Measurements from ENCODE around the gene ADAMTS17. TPM values are rescaled to one million over a fixed set of nuclear protein-coding genes. Genes with fewer than 3 reads are reported as not detected.

ADAMTS17 gene
- total RNA-seq, 1 donor from 2014 or later, result under 0.01 TPM

GRCh38 chr15:100309109-100310040 is 32.4 kb downstream of the ADAMTS17 start:
- DNase-seq (ENCODE audit: low read depth in 2 of 2), result no peak

- DNase-seq (ENCODE audit: low read depth in 2 of 2), result no peak
These were observed 33.2 kb downstream of the ADAMTS17 start for GRCh38 chr15:100308608-100309007.

DNA sequence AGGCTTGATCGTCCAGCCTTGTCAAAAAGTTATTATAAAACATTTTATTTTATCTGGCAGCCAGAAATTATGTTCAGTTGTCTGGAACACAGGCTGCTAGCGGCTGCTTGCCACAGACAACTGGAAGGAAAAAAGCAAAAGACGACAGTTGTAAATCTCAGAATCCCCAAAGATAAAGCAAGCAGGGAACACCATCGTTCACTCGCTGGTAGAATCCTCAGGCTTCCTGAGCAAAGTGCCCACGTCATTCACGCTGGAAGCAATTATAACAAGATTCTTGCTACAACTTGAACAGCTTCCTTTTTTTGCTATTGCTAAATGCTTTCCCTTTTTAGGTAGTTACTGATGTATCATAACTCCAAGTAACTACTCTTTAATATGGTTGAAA is 33.6 kb downstream of the ADAMTS17 start:
- no peak for DNase-seq (ENCODE audit: low read depth in 2 of 2)

DNA sequence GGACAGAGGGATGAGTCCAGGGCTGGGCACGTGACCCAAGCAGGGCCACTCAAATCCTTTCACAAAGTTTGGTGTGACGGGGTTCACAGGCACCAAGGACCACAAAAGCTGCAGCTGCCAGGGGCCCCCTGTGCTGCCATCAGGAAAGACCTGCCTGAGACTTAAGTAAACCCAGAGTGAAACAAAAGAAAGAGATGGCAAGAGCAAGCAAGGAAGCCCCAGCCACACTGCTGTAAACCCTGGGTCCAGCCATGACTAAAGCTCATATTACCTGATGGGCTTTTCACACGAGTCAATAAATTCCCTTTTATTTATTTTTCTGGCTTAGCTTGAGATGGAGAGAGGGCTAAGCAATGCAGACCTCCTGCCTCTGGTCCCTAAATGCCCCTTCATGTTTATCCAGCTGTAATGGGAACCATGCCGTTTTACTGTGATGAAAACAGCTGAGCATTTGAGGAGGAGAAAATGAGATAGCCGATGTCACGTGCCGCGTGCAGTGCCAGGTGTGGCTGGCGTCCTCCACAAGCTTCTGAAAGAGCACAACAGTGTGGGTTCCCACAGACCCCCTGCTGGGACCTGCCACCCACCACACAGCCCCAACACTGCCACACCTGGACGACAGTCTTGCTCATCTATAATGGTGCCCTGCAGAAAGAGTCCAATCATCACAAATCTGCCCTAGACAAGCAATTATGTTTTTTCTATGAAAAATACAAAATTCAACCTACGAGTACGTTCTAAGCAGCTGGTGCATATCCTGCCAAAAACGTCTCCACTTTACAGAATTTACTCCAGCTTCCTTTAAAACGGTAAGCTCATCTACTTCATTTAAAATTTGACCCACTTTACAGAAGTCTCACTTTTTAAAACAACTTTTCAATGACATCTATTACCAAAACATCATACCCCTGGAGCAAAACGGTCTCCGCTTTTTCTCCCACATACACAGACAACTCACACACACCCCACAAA is 34.2 kb downstream of the ADAMTS17 start:
- DNase-seq (ENCODE audit: low read depth in 2 of 2), result no peak

DNA sequence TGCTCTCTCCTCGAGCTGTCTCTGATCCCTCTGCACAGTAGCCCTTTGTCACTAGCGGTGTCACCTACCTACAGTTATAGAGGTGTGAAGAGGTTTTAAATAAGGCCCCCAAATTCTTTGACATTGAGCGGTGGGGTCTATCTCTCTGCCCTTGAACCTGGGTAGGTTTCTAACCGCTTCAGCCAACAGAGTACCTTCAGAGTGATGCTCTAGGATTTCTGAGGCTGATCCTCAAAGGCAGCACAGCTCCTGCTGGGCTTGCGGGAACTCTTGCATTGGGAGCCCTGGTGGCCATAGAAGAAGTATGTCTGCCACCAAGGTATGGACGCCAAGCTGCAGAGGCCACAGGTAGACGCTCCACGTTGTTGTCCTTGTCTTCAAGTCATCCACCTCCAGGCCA is 35.7 kb downstream of the ADAMTS17 start:
- no peak for DNase-seq (ENCODE audit: low read depth in 2 of 2)

DNA sequence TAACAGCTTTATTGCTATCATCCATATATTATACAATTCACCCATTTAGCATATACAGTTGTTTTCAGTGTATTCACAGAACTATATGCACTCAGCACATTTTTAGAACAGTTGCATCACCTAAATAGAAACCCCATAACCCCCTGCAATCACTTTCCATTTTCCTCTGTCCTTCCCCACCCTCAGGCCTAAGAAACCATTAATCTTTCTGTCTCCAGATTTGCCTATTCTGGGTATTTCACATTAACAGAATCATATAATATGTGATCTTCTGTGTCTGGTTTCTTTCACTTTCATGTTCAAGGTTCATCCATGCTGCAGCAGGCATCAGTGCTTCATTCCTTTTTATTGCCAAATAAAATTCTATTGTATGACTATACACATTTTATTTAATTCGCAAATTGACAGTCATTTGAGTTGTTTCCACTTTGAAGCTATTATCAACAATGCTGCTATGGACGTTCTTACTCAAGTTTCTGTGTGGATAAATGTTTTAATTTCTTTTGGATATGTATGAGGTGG is 39.8 kb downstream of the ADAMTS17 start:
- no peak for DNase-seq (ENCODE audit: low read depth in 2 of 2)

- DNase-seq (ENCODE audit: low read depth in 2 of 2), result no peak
These were observed 43.5 kb downstream of the ADAMTS17 start for GRCh38 chr15:100298257-100298656.

GRCh38 chr15:100297812-100298211 is 44.0 kb downstream of the ADAMTS17 start:
- DNase-seq (ENCODE audit: low read depth in 2 of 2), result no peak

DNA sequence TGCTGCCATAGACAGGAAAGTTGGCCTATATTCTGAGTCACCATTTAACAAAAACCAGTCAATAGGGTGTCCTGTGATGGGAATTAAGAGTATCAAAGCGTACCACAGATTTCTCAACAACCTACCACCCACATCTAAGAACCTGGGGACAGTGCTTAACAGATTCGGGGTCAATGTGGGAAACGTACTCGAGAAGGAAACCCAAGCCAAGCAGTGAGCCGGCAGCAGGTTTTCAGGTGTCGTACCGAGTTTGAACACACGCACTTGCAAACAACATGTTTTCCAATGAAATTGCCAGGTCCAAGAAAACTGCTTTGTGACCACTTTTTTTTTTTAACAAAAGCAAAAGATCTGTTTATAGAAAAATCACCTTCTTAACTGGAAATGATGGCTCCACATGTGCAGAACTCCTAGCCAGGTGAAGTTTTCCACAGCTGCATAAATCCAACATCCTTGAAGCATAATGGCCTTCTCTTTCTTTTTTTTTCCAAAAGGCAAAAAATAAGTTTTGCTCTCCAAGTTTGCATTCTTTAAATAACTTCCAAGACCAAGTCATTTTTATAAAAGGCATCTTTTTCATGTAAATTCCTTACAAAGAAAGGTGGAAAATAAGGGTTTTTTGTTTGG is 45.7 kb downstream of the ADAMTS17 start:
- DNase-seq (ENCODE audit: low read depth in 2 of 2), result no peak

DNA sequence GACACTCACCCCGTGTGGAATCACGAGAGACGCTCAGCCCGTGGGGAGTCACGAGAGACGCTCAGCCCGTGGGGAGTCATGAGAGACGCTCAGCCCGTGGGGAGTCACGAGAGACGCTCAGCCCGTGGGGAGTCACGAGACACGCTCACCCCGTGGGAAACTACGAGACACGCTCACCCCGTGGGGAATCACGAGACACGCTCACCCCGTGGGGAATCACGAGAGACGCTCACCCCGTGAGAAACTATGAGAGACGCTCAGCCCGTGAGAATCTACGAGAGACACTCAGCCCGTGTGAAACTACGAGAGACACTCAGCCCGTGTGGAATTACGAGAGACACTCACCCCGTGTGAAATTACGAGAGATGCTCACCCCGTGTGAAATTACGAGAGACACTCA is 49.8 kb downstream of the ADAMTS17 start:
- no peak for DNase-seq (ENCODE audit: low read depth in 2 of 2)

DNA sequence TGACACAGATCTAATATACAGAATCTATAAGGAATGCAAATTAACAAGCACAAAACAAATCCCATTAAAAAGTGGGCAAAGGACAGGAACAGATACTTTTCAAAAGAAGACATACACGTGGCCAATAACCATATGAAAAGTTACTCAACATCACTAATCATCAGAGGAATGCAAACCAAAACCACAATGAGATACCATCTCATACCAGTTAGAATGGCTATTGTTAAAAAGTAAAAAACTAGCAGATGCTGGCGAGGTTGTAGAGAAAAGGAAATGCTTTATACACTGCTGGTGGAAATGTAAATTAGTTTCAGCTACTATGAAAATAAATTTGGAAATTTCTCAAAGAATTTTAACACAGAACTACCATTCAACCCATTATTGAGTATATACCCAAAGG is 50.7 kb downstream of the ADAMTS17 start:
- DNase-seq (ENCODE audit: low read depth in 2 of 2), result no peak

- DNase-seq (ENCODE audit: low read depth in 2 of 2), result no peak
These were observed 56.0 kb downstream of the ADAMTS17 start for GRCh38 chr15:100285641-100286295.

- DNase-seq (ENCODE audit: low read depth in 2 of 2), result no peak
These were observed 57.1 kb downstream of the ADAMTS17 start for GRCh38 chr15:100284701-100285100.

- DNase-seq (ENCODE audit: low read depth in 2 of 2), result no peak
These were observed 57.6 kb downstream of the ADAMTS17 start for GRCh38 chr15:100284191-100284590.

DNA sequence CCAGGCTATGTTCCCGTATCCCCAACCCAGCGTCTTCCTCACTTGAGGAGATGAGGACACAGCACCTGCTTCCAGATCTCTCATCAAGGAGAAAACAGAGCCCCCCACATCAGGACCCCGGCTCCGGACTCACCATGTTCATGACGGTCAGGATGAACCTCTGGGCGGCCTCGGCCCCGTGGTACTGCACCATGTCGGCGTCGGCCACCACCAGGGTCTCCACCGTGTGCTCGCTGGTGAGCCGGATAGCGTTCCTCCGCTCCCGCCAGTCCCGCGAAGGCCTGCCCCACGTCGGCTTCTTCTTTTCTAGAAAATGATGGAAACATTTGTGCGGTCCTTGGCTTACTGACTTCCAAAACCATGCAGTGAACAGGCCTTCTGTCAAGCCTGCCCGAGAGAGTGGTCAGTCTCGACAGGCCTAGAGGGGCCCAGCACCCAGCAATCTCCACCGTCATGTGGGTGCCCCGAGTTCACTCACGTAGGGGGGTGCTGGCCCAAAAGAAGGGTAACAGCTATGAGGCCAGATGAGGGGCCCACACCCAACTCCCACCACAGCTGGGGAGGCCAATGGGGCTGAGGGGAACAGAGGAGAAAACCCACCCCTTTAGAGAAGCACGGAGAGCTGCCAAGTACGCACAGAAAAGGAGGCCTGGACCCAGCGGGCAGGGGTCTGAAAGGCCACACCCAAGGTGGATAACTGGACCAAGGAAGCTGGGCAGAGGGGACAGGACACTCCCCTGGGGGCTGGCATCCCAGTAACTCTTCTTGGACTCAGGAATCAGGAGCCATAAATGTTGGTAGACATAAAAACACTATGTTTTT is 60.5 kb downstream of the ADAMTS17 start:
- DNase-seq (ENCODE audit: low read depth in 2 of 2), result no peak

DNA sequence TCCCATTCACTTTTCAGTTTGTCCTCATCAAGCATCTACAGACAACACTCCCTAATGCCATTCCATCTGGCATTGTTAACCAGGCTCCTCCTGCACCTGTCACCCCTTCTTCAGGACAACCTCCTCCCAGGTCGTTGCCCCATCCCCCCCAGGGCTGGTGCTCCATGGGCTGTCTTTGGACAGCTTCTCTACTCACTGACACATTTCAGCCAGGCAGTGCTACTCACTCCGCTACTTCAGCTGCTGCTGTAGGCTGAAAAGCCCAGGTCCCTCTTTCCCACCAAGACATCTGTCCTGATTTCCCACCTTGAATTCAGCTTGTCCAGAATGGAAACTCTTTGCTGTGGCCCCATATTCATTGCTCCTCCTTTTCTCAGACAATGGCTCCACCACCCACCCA is 61.9 kb downstream of the ADAMTS17 start:
- DNase-seq (ENCODE audit: low read depth in 2 of 2), result no peak

DNA sequence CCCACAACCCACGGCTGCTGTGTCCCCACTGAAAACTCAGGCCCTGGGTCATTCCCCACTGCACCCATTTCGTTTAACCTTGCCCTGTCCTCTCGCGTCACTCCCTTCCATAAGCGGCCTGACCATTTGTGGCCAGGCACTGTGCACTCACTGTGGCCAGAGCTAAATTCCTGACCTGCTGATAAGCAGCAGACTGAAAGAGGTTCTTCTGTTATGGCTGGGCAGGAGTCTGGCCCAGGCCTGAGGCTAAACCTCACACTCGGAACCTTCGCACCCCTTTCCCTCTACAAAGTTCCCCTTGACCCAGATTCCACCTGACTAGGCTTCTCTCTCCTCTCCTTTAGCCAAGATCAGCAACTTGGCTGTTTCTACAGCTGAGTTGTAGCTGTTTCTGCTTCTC is 62.3 kb downstream of the ADAMTS17 start:
- no peak for DNase-seq (ENCODE audit: low read depth in 2 of 2)

DNA sequence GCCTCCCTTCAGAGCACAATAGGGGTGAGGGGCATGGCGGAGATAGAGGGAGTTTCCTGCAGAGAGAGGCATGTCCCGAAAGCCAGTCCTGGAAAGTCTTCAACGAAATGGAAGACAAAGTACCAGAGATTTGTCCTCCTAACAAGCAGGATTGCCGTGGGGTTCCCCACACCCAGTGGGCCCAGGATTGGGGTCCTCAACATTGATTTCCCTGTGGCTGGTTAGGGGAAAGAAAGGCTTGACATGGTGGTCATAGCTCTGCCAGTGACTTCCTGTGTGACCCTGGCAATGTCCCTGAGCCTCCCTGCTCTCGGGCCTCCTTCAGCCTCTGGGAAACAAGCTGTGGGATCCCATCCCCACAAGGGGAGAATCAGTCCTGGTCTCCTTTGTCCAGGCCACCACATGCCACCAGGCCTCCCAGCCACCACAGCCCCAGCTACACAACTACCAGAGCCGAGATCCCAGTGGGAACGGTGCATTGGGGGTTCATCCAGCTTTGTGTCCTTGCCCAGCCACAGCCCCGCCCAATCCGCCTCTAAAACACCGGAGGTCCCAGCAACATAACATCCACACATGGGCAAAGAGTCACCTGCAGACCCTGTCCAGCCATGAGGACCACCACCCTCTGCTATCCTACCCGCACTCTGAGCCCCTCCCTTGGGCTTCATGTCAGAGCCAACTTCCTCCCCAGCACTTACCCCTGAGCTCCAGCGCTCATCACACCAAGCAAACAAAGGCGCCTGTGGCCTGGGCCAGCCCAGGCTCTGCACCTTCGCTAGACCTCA is 63.0 kb downstream of the ADAMTS17 start:
- no peak for DNase-seq (ENCODE audit: low read depth in 2 of 2)

- DNase-seq (ENCODE audit: low read depth in 2 of 2), result no peak
These were observed 64.5 kb downstream of the ADAMTS17 start for GRCh38 chr15:100277087-100277855.
